Muscle layer of colon (tissue), 2 donors: Measurements from ENCODE around the gene SRP19.
"Not testable (repeated sequence)": the region's sequence is repeated elsewhere in the genome, so short reads cannot be mapped to it uniquely, and the experiment has no call there.

Source experiments
- H3K27ac ChIP-seq: one replicate; pipeline ENCODE4 v1.7.0; 2013; ENCODE audit warnings: low read depth, mild to moderate bottlenecking, low read length, moderate library complexity
- H3K27me3 ChIP-seq, 2 donors: one replicate each; pipeline ENCODE4 v1.7.0; 2013; ENCODE audit warnings: low read length in 2 of 2, mild to moderate bottlenecking in 2 of 2; ENCODE audit not compliant: insufficient read depth in 2 of 2, control insufficient read depth in 1 of 2
- H3K36me3 ChIP-seq: one replicate; pipeline ENCODE4 v1.7.0; 2013; ENCODE audit warnings: mild to moderate bottlenecking, low read length; ENCODE audit not compliant: insufficient read depth
- H3K4me1 ChIP-seq: one replicate; pipeline ENCODE4 v1.7.0; 2013; ENCODE audit warnings: mild to moderate bottlenecking, low read length; ENCODE audit not compliant: insufficient read depth
- H3K4me3 ChIP-seq, 2 donors: one replicate each; pipeline ENCODE4 v1.7.0; 2013; ENCODE audit warnings: low read length in 2 of 2, low read depth in 1 of 2, mild to moderate bottlenecking in 1 of 2, moderate library complexity in 1 of 2
- H3K9ac ChIP-seq: one replicate; pipeline ENCODE4 v1.7.0; 2013; ENCODE audit warnings: low read length
- H3K9me3 ChIP-seq: one replicate; pipeline ENCODE4 v1.7.0; 2013; ENCODE audit warnings: mild to moderate bottlenecking, low read length
- donor health status: abdominal sarcoma.
- donor health status: Adenocarcinoma of cecum.

The SRP19 gene

GRCh38 chr5:112904996-112905395 lies 43.9 kb downstream of the SRP19 start:
- not testable (repeated sequence) for H3K4me1 ChIP-seq, H3K4me3 ChIP-seq, H3K27me3 ChIP-seq, H3K27ac ChIP-seq, H3K9me3 ChIP-seq, H3K9ac ChIP-seq
- peaks cover 14% of the 10 kb centered on the region for H3K36me3 ChIP-seq

GRCh38 chr5:112906637-112907036 lies 45.5 kb downstream of the SRP19 start:
- Histone ChIP-seq H3K36me3 (peaks cover 16% of the 10 kb centered on the region), H3K9ac (no peak overlapping the region), H3K27me3 (no peaks in the 10 kb centered on the region), H3K27ac (no peak overlapping the region), H3K4me3 (no peak overlapping the region), H3K9me3 (no peaks in the 10 kb centered on the region), H3K4me1 (peaks cover 5% of the 10 kb centered on the region)

GRCh38 chr5:112907166-112907631 lies 46.1 kb downstream of the SRP19 start:
- H3K27ac ChIP-seq: no peak overlapping the region
- no peaks in the 10 kb centered on the region for H3K9me3 ChIP-seq
- H3K9ac ChIP-seq: no peak overlapping the region
- no peak overlapping the region for H3K4me3 ChIP-seq
- H3K4me1 ChIP-seq: peaks cover 5% of the 10 kb centered on the region
- no peaks in the 10 kb centered on the region for H3K27me3 ChIP-seq
- peaks cover 16% of the 10 kb centered on the region for H3K36me3 ChIP-seq

- Histone ChIP-seq H3K4me3 (no peak overlapping the region), H3K27ac (no peak overlapping the region), H3K9ac (no peak overlapping the region), H3K27me3 (no peaks in the 10 kb centered on the region), H3K36me3 (peaks cover 21% of the 10 kb centered on the region), H3K9me3 (no peaks in the 10 kb centered on the region), H3K4me1 (peaks cover 5% of the 10 kb centered on the region)
These were observed 47.8 kb downstream of the SRP19 start for GRCh38 chr5:112908854-112909253.

- Histone ChIP-seq H3K9me3 (no peaks in the 10 kb centered on the region), H3K9ac (no peak overlapping the region), H3K27ac (no peak overlapping the region), H3K27me3 (no peaks in the 10 kb centered on the region), H3K4me1 (peaks cover 5% of the 10 kb centered on the region), H3K4me3 (no peak overlapping the region), H3K36me3 (peaks cover 21% of the 10 kb centered on the region)
These were observed 49.4 kb downstream of the SRP19 start for GRCh38 chr5:112910529-112910928.

- Histone ChIP-seq H3K4me3 (no peak overlapping the region), H3K9ac (no peak overlapping the region), H3K9me3 (no peaks in the 10 kb centered on the region), H3K36me3 (peaks cover 44% of the 10 kb centered on the region), H3K27ac (no peak overlapping the region), H3K4me1 (peaks cover 19% of the 10 kb centered on the region), H3K27me3 (no peaks in the 10 kb centered on the region)
These were observed 53.5 kb downstream of the SRP19 start for GRCh38 chr5:112914584-112914983.

- H3K9me3 ChIP-seq: no peaks in the 10 kb centered on the region
- peaks cover 32% of the 10 kb centered on the region for H3K4me1 ChIP-seq
- H3K9ac ChIP-seq: no peak overlapping the region
- no peak overlapping the region for H3K27ac ChIP-seq
- H3K4me3 ChIP-seq: no peak overlapping the region
- no peaks in the 10 kb centered on the region for H3K27me3 ChIP-seq
- peaks cover 40% of the 10 kb centered on the region for H3K36me3 ChIP-seq
These were observed 54.7 kb downstream of the SRP19 start for GRCh38 chr5:112915831-112916230.

GRCh38 chr5:112917453-112917995 lies 56.4 kb downstream of the SRP19 start:
- Histone ChIP-seq H3K4me1 (peaks cover 34% of the 10 kb centered on the region), H3K27ac (no peak overlapping the region)

GRCh38 chr5:112918136-112918535 lies 57.0 kb downstream of the SRP19 start:
- Histone ChIP-seq H3K4me1 (peaks cover 40% of the 10 kb centered on the region), H3K27me3 (no peaks in the 10 kb centered on the region), H3K27ac (no peak overlapping the region), H3K36me3 (peaks cover 37% of the 10 kb centered on the region), H3K9me3 (no peaks in the 10 kb centered on the region), H3K9ac (no peak overlapping the region), H3K4me3 (no peak overlapping the region)

More at GRCh38 chr5:112917453-112917995, 56.4 kb downstream of the SRP19 start:
- no peak overlapping the region for H3K4me3 ChIP-seq
- H3K9ac ChIP-seq: no peak overlapping the region
- peaks cover 37% of the 10 kb centered on the region for H3K36me3 ChIP-seq
- H3K27me3 ChIP-seq: no peaks in the 10 kb centered on the region
- no peaks in the 10 kb centered on the region for H3K9me3 ChIP-seq

- peaks cover 35% of the 10 kb centered on the region for H3K36me3 ChIP-seq
- H3K9ac ChIP-seq: no peak overlapping the region
- H3K27ac ChIP-seq: no peak overlapping the region
- H3K4me1 ChIP-seq: peaks cover 40% of the 10 kb centered on the region
- H3K27me3 ChIP-seq: no peaks in the 10 kb centered on the region
- H3K9me3 ChIP-seq: no peaks in the 10 kb centered on the region
- no peak overlapping the region for H3K4me3 ChIP-seq
These were observed 57.6 kb downstream of the SRP19 start for GRCh38 chr5:112918679-112919078.
